Dedifferentiated amniotic fluid mesenchymal stem cell (primary cell): ENCODE measurements around the gene ARL8B.
"Not testable (repeated sequence)": the region's sequence is repeated elsewhere in the genome, so short reads cannot be mapped to it uniquely, and the experiment has no call there.

ENCODE experiments used
- DNase-seq: peaks from one replicate; pipeline ENCODE4 v3.0.0-alpha.2; 2016; ENCODE audit errors: extremely low spot score

The ARL8B gene

DNA sequence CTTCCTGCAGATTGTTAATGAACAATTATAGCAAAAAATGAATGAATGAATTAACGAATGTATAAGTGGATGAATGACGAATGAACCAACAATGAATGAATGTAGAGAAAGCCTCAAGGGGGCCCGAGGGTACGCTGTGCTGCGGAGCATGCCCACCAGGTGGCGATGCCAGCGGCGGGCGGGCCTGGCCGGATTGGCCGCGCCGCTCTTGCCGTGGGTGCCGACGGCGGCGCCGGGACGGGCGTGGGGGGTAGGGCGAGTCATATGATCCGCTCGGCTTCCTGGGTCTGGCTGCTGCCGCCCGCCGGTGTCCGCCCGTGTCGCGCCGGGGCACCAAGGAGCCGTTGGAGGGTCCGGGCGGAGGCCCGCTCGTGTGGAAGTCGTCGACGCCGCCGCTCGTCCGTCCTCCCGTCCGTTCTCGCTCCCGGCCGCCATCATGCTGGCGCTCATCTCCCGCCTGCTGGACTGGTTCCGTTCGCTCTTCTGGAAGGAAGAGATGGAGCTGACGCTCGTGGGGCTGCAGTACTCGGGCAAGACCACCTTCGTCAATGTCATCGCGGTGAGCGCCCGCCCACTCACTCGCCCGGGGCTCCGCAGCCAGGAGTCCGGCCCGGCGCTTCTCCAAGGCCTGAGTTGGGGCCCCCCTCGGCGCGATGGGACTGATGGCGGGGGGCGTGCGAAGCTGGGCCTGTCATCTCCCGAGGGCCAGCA is at the start of gene ARL8B:
Gene ARL8B (plus strand): TSS at position 263 of the 711 bp plus-strand sequence. CDS start 174 bp downstream, at position 437.
- peak; percentile 84 for DNase-seq

GRCh38 chr3:5073374-5074085 is 48.6 kb upstream of the ARL8B start:
- no peak for DNase-seq

- no peak for DNase-seq
Observed at GRCh38 chr3:5078151-5078550, 43.9 kb upstream of the ARL8B start.

GRCh38 chr3:5079761-5080160 is 42.3 kb upstream of the ARL8B start:
- DNase-seq: no peak

DNA sequence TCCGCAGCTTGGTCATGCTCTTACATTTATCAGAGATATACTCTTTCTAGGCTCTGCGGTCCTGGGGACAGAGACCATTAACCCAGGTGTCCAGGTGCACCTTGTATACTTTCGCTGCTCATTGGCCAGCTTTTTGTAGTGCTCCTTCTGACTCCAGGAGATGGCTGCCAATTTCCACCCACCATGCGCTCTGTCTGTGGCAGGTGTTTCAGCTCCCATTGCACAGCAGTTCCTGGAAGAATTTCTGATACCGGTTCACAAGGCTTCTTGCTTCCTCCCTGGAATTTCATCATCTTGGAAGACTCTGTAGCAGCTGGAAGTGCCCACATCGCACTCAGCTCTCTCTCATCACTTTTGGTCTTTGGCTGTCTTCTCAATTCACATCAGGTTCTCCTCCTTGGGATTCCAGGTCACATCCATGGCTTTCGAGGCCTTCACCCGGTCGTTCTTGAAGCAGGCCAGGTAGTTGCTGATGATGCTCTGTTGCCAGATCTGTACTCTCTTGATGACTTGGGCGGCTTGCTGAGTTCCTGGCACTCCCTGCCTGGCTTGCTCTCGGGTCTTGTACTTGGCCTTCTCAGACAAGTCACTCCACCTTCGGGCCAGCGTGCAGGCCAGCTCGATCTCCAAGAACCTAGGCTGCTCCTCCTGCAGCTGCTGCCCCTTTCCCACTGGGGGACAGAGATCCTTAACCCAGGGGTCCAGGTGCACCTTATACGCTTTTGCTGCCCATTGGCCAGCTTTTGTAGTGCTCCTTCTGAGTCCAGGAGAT is 41.1 kb upstream of the ARL8B start:
- no peak for DNase-seq

- not testable (repeated sequence) for DNase-seq
Observed at GRCh38 chr3:5081973-5082788, 39.9 kb upstream of the ARL8B start.

DNA sequence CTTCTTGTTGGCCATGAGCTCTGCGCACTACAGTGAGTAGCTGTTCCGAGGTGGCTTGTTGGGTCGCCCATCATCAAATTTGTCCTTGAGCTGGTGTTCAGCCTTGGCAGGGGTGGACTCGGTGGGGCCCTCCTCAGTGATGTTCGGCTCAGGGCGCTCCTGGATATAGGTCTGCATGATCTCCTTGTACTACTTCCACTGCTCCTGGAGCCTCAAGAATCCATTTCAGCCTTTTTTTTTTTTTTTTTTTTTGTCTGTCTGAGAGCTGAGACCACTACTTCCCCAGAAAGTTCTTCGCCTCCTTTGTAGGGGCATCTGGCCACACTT is 39.3 kb upstream of the ARL8B start:
- no peak for DNase-seq

GRCh38 chr3:5084224-5084623 is 37.9 kb upstream of the ARL8B start:
- no peak for DNase-seq

DNA sequence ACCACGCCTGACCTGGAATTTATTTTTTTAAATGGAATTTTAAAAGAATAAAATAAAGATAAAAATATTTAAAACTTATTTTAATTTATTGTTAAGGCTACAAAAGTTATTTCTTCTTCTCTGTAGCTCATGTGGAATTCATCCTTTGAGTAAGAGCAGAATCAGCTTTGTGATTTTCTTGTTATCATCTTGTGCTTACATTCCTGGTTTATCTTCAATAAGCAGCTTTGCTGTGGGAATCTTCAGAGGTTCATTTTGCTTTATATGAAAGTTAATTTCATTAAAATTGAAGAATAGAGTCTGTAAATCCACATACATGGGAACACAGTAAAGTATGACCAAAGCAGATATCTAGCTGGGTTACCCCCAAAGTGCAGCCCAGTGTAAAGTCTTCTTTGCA is 35.4 kb upstream of the ARL8B start:
- DNase-seq: no peak

- no peak for DNase-seq
Observed at GRCh38 chr3:5087209-5087608, 34.9 kb upstream of the ARL8B start.

DNA sequence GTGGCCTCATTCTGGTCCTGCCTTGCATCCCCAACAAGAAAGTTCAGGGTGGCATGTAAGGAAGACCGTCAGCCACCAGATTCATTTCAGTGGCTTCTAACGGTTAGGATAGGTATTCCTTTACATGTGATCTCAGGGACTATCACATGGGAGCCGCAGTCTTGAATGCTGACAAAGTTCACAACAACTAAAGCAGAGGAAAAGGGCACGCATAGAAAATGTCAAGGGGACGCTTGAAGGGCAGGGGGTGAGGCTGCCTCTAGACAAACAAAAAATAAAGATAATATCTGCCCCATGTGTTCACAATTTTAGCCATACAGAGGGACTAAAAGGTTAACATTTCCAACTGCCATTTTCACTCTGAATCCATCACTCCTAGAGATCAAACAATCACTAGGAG is 31.9 kb upstream of the ARL8B start:
- DNase-seq: no peak

GRCh38 chr3:5092018-5092417 is 30.1 kb upstream of the ARL8B start:
- no peak for DNase-seq

DNA sequence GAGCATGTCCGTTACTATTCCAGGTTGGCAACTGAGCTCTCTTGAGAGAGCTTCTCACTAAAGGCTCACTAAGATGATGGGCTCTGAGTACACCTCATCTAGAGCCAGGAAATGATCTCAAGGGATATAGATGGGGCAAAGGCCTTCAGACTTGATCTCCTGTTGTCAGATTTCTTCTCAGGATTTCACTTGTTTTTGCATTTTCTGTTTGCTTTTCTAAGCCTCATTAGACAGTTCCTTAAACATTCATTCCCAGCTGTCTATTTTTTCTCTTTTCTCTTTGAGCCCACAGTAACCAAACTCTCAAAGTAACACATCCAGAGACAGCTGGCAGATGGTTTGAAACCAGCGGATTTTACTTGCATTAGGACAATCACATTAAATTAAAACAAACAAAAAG is 28.4 kb upstream of the ARL8B start:
- DNase-seq: no peak

DNA sequence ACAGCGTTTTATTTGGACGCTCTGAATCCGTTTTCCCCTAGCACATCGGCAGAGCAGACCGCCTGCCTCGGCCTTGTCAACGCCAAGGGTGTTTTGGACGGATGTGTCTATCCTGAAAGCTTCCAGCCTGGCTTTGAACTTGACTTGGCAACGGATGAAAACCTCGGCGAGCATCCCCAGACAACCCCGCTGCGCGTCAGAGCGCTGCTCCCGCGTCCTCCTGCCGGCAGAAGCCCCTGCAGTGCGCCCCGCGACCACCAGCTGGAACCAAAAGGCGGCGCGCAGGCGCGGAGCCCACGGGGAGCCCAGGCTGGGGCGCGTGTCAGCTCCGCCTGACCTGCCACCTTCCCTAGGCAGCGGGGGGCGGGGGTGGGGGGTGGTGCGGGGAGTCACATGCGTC is 26.2 kb upstream of the ARL8B start:
- DNase-seq: no peak

DNA sequence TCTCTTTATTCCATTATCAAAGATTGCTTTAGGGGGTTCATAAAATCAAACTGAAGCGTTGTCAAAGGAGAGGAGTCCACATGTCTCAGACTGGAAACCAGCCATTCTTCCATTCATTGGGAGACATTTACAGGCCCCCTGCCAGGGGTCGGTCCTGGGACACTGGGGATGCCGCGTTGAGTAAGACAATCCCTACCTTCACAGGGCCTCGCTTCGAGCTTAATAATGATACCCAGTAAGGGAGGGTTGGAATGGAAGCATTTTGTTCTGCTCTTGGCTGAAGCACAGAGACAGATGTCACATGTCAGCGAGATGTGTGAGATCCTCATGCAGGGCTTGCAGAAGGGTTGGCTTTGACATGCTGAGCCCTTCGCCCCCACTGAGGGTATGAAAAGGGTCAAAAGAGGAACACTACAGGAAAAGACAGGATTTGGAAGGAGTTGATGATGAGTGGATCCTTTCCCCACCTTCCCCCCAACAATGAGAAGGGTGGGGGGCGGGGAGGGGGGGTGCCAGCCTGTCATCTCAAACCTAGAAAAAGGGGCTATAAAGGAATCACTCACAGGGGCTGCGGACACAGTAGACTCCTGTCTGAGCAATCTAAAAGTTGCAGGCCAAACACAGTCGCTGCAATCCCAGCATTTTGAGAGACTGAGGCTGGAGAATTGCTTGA is 25.6 kb upstream of the ARL8B start:
- no peak for DNase-seq

DNA sequence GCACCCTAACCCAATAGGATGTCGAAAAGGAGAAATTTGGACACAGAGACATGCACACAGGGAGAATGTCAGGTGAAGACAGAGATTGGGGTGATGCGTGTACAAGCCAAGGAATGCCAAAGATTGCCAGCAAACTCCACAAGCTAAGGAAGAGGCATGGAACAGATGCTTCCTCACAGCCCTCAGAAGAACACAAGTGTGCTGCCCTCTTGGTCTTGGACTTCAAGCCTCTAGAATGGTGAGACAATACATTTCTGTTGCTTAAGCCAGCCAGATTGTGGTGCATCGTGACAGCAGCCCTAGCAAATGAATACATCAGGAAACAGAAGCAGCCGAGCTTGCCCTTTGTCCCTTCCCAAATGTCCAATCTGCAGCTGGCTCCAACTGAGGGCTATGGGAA is 23.7 kb upstream of the ARL8B start:
- DNase-seq: no peak

DNA sequence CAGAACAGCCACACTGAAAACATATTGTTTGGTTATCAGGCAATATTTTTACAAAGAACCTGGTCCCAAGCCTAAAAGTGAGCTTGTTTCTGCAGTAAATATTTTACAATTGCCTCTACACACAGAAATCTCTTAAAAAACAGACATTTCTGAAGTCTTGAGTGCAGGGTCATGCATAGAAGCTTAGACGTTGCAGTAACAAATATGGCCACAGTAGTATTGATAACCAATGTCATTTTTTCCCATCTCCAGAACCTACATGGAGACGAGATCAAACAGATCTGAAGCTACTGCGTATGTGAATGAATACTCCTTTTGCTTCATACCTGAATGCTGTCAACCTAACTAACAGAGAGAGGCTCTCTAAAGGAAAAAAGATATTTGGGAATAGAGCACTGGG is 19.6 kb upstream of the ARL8B start:
- DNase-seq: no peak

- DNase-seq: no peak
Observed at GRCh38 chr3:5103743-5104142, 18.3 kb upstream of the ARL8B start.

DNA sequence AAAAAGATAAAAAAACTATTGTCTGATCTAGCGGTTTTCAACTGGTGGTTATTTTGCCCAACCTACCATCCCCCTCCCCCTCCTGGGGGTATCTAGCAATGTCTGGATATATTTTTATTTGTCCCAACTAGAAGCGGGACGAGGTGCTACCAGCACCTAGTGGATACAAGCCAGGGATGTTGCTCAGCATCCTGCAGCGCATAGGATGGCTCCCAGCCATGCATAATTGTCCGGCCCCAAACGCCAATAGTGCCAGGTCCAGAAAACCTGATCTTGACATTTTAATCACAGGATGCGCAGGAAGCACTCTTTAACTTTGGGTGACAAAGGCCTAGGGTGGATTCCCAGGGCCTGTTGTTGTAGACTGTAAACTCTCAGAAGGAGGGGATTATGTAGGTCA is 17.0 kb upstream of the ARL8B start:
- DNase-seq: no peak

GRCh38 chr3:5106371-5106770 is 15.7 kb upstream of the ARL8B start:
- DNase-seq: not testable (repeated sequence)

DNA sequence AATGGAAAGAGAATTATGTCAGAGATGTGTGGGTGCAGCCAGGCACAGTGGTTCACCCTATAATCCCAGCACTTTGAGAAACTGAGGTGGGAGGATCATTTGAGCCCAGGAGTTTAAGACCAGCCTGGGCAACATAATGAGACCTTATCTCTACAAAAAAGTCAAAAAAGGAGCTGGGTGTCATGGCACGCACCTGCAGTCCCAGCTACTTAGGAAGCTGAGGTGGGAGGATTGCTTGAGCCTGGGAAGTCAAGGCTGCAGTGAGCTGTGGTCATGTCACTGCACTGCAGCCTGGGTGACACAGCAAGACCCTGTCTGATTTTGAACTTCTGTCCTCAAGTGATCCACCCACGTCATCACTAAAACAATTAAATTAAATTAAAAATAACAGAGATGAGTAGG is 15.2 kb upstream of the ARL8B start:
- DNase-seq: not testable (repeated sequence)
